Neural crest cell (in vitro differentiated cells): Measurements from ENCODE around the gene CREB5. TPM values are rescaled to one million over a fixed set of nuclear protein-coding genes. Genes with fewer than 3 reads are reported as not detected.

Experiments
- DNase-seq: peaks from one replicate; pipeline ENCODE4 v3.0.0; 2021; ENCODE audit warnings: low read depth, mixed read lengths, low spot score
- H3K27ac Mint-ChIP-seq: one replicate; pipeline ENCODE4 v1.8.0; 2021; ENCODE audit warnings: mild to moderate bottlenecking, mixed read lengths; ENCODE audit not compliant: unreplicated experiment
- H3K27me3 Mint-ChIP-seq: 2 replicates; pipeline ENCODE4 v1.8.0; 2021; ENCODE audit warnings: low read depth, mild to moderate bottlenecking, mixed read lengths
- H3K36me3 Mint-ChIP-seq: 2 replicates; pipeline ENCODE4 v1.8.0; 2021; ENCODE audit warnings: low read depth, mild to moderate bottlenecking, mixed read lengths
- H3K4me1 Mint-ChIP-seq: 2 replicates; pipeline ENCODE4 v1.8.0; 2021; ENCODE audit warnings: mixed read lengths
- H3K4me3 Mint-ChIP-seq: one replicate; pipeline ENCODE4 v1.8.0; 2021; ENCODE audit warnings: mild to moderate bottlenecking, mixed read lengths
- H3K9me3 Mint-ChIP-seq: 2 replicates; pipeline ENCODE4 v1.8.0; 2021; ENCODE audit warnings: mixed read lengths
- total RNA-seq: library from RNA; stranded (reverse); gene quantifications from 2 replicates; pipeline ENCODE4 v1.2.1, GENCODE V29; 2021
- TF ChIP-seq, protein P1 (sequence below): fragments of 200-600 bp; sonication (generic); conservative IDR thresholded peaks from 2 replicates; pipeline ENCODE4 v1.5.0; 2021; ENCODE audit warnings: antibody characterized with exemption, mild to moderate bottlenecking

Gene CREB5
- total RNA-seq, 1 donor from 2014 or later: 8.3 TPM

DNA sequence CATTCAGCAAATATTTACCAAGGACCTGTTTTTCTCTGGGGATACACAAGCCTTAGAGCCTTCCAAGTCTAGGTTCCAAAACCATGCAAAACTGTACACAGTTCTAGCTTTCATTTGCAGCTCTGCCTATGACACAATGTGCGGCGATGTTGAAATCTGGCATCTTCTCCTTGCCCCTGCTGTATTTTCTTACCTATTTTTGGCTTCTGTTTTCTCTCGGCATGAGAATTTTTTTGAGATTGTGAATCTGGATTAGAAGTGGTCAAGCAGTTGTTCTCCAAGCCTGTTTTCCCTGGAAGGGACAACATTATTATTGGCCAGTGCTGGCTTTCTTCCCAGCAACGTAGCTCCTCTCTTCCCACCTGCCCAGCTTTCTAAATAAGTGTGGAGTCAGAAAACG lies 176.3 kb downstream of the CREB5 start:
- TF ChIP-seq, protein P1, sequence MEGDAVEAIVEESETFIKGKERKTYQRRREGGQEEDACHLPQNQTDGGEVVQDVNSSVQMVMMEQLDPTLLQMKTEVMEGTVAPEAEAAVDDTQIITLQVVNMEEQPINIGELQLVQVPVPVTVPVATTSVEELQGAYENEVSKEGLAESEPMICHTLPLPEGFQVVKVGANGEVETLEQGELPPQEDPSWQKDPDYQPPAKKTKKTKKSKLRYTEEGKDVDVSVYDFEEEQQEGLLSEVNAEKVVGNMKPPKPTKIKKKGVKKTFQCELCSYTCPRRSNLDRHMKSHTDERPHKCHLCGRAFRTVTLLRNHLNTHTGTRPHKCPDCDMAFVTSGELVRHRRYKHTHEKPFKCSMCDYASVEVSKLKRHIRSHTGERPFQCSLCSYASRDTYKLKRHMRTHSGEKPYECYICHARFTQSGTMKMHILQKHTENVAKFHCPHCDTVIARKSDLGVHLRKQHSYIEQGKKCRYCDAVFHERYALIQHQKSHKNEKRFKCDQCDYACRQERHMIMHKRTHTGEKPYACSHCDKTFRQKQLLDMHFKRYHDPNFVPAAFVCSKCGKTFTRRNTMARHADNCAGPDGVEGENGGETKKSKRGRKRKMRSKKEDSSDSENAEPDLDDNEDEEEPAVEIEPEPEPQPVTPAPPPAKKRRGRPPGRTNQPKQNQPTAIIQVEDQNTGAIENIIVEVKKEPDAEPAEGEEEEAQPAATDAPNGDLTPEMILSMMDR: no peak
- H3K36me3 Mint-ChIP-seq: no peaks in the 10 kb centered on the region
- H3K4me1 Mint-ChIP-seq: no peaks in the 10 kb centered on the region
- DNase-seq: no peak
- H3K27ac Mint-ChIP-seq: no peak overlapping the region
- H3K9me3 Mint-ChIP-seq: no peaks in the 10 kb centered on the region
- no peak overlapping the region for H3K4me3 Mint-ChIP-seq
- H3K27me3 Mint-ChIP-seq: no peaks in the 10 kb centered on the region

DNA sequence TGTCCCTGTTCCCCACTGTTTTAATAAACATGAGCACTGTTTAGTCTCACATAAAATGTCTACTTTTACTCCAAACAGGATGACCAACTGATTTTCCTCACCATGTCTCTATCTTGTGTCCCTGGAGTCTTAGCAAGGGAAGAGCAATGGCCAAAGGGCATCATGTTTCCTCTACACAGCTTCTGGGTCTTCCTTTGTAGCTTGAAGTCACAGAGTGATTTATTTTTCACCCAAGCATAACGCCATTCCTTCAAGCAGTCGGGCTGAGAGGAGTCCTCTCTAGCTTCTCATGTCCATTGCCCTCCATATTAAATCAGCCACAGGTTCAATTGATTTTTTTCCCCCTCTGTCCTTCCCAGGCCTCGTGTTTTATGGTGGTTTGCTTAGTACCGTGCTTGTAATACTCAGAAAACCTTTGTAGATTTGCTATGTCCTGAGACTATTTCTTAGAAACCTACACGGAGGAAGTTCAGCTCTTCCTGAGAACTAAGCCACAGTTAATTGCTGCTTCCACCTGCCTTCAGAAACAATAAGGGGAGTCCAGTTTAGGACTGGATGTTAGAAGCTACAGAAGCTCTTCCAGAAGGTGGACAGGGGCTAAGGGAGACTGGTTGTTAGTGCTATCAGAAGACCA lies 178.8 kb downstream of the CREB5 start:
- H3K27me3 Mint-ChIP-seq: no peaks in the 10 kb centered on the region
- TF ChIP-seq, protein P1: no peak
- H3K27ac Mint-ChIP-seq: peak overlapping the region; percentile 40
- no peak for DNase-seq
- no peaks in the 10 kb centered on the region for H3K36me3 Mint-ChIP-seq
- no peaks in the 10 kb centered on the region for H3K9me3 Mint-ChIP-seq
- H3K4me1 Mint-ChIP-seq: no peaks in the 10 kb centered on the region
- H3K4me3 Mint-ChIP-seq: no peak overlapping the region

DNA sequence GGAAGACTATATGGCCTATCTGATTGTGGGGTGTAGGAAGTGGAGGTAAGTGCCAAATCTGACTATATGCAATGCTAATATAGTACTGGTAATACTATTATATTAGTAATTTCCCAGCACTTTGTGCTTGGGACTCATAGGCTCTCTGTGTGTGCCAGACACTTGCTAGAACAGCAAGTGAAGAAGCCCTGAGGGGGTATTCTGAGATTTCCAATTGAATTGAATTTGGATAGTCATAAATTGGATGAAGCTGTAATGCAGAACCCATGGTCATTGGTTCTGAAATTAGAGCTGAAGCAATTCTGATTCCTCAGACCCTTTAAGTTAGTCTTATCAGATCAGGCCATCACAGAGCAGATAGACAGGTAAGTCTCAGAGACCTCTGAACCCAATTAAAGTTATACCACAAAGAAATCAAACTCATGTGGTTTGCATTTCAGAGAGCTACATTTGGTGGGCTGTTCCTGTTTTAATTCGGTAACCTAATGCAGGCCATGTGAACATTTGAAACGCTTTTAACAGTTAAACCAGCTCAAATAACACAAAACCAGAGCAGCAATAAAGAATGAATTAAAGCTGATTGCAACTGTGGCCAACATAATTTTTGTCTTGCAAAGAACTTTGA lies 179.5 kb downstream of the CREB5 start:
- DNase-seq: no peak
- no peak overlapping the region for H3K4me3 Mint-ChIP-seq
- no peaks in the 10 kb centered on the region for H3K36me3 Mint-ChIP-seq
- H3K27ac Mint-ChIP-seq: peak overlapping the region; percentile 40
- H3K4me1 Mint-ChIP-seq: no peaks in the 10 kb centered on the region
- H3K27me3 Mint-ChIP-seq: no peaks in the 10 kb centered on the region
- TF ChIP-seq, protein P1: no peak
- no peaks in the 10 kb centered on the region for H3K9me3 Mint-ChIP-seq

DNA sequence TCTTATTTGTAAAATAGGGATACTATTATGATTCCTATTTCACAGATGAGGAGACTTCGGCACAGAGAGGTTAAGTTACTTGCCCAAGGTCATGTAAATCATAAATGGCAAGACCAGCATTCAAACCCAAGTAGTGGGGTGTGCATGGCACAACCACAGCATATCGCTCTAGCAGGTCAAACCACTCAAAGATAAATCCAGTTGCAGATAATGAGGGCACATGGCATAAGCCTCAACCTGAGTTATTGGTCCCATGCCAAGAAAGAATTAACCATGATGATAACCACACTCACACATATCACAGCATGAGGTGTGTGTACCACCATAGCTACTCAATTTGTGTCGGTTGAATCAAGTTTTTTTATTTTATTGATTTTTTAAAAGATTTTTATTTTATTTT lies 180.5 kb downstream of the CREB5 start:
- no peak overlapping the region for H3K4me3 Mint-ChIP-seq
- no peak overlapping the region for H3K27ac Mint-ChIP-seq
- DNase-seq: no peak
- no peaks in the 10 kb centered on the region for H3K9me3 Mint-ChIP-seq
- no peaks in the 10 kb centered on the region for H3K4me1 Mint-ChIP-seq
- no peaks in the 10 kb centered on the region for H3K36me3 Mint-ChIP-seq
- H3K27me3 Mint-ChIP-seq: no peaks in the 10 kb centered on the region
- TF ChIP-seq, protein P1: no peak

DNA sequence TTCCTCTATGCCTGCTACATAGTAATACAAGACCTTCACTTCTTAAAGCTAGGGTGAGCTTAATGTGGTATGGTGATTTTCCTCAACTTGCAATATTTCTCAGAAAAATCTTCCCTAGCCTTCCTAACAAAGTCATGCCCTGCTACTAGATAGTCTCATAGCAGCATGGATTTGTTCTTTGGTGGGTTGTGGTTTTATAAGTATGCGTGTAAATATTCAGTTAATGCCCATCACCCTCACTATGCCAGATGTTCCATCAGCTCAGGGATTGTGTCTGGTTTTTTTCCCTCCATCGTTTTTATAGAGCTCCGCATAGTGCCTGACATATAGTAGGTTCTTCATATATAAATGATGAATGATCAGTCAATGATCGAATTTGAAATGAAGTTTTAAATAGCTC lies 182.8 kb downstream of the CREB5 start:
- Mint-ChIP-seq H3K4me1 (no peaks in the 10 kb centered on the region), H3K27ac (no peak overlapping the region), H3K9me3 (no peaks in the 10 kb centered on the region), H3K4me3 (no peak overlapping the region), H3K27me3 (no peaks in the 10 kb centered on the region), H3K36me3 (no peaks in the 10 kb centered on the region)
- DNase-seq: no peak
- TF ChIP-seq, protein P1: no peak
